Spleen (tissue), 11 donors: ENCODE data around the gene GRK7. TPM values are rescaled to one million over a fixed set of nuclear protein-coding genes. Genes with fewer than 3 reads are reported as not detected.
A peak's percentile ranks its signal among the peaks of the same experiment; 100 is the strongest.

Source experiments
- DNase-seq: peaks from one replicate; pipeline ENCODE4 v3.0.0-alpha.2; 2020
- H3K27ac ChIP-seq, 8 donors: fragments of 200-600 bp; sonication (generic) in 7 of 8; 1 replicate in 4 of 8; 2 replicates in 4 of 8; pipeline versions ENCODE4 v1.5.0 to v1.8.0; 2016 to 2021; ENCODE audit warnings: inconsistent platforms in 4 of 8, mild to moderate bottlenecking in 4 of 8, moderate library complexity in 1 of 8
- H3K27me3 ChIP-seq, 7 donors: fragments of 200-600 bp; sonication (generic) in 6 of 7; replicated peaks in 1 of 7; 1 replicate in 4 of 7; 2 replicates in 3 of 7; pipeline versions ENCODE4 v1.5.0 to v1.8.0; 2016 to 2021; ENCODE audit warnings: inconsistent platforms in 3 of 7, mild to moderate bottlenecking in 1 of 7
- H3K36me3 ChIP-seq, 6 donors: fragments of 200-600 bp; sonication (generic) in 5 of 6; 1 replicate in 4 of 6; 2 replicates in 2 of 6; pipeline versions ENCODE4 v1.5.0 to v1.8.0; 2016 to 2021; ENCODE audit warnings: inconsistent platforms in 2 of 6
- H3K4me1 ChIP-seq, 6 donors: fragments of 200-600 bp; sonication (generic) in 5 of 6; 1 replicate in 3 of 6; 2 replicates in 3 of 6; pipeline versions ENCODE4 v1.5.0 to v1.8.0; 2016 to 2021; ENCODE audit warnings: inconsistent platforms in 3 of 6
- H3K4me3 ChIP-seq, 8 donors: fragments of 200-600 bp; sonication (generic) in 7 of 8; 1 replicate in 4 of 8; 2 replicates in 4 of 8; pipeline versions ENCODE4 v1.5.0 to v1.8.0; 2016 to 2021; ENCODE audit warnings: inconsistent platforms in 4 of 8, mild to moderate bottlenecking in 4 of 8, moderate library complexity in 2 of 8
- H3K9me3 ChIP-seq, 8 donors: fragments of 200-600 bp; sonication (generic) in 7 of 8; 1 replicate in 4 of 8; 2 replicates in 4 of 8; pipeline versions ENCODE4 v1.5.0 to v1.8.0; 2016 to 2021; ENCODE audit warnings: inconsistent platforms in 4 of 8
- POLR2A ChIP-seq, 3 donors: fragments of 450-650 bp; IDR thresholded peaks; one replicate each; pipeline ENCODE4 v1.5.1; 2017; ENCODE audit warnings: antibody characterized with exemption in 3 of 3, mild to moderate bottlenecking in 1 of 3
- POLR2AphosphoS5 ChIP-seq, 3 donors: sonication (generic); formaldehyde crosslinking; IDR thresholded peaks; one replicate each; pipeline ENCODE4 v1.5.1; 2017; ENCODE audit warnings: antibody characterized with exemption in 3 of 3
- WGBS, 5 donors: extraction: QIAGEN DNeasy Blood & Tissue Kit in 3 of 5; methylation state at CpG; one replicate each; pipeline versions ENCODE4 v1.1.5 to v1.1.7; 2013 to 2018; 5-methylcytosine and 5-hydroxymethylcytosine counted together
- intact Hi-C: fragments of 100-400 bp; cut with DNase I; formaldehyde crosslinking; loops from one replicate; pipeline ENCODE4 v1.15.0; 2023; ENCODE audit warnings: low total_unique reads
- polyA plus RNA-seq, 3 donors: library from polyadenylated mRNA; stranded (reverse); fragments of 200-250 nt; gene quantifications; one replicate each; pipeline ENCODE4 v1.2.1, GENCODE V29; 2013
- total RNA-seq, 7 donors: library from RNA; depleted of rRNA in 3 of 7; stranded (reverse); fragments of >200 nt in 3 of 7; fragmentation: NEBNext Ultra II Directional in 4 of 7; extraction: Animal tissue kit (Norgen Biotek cat#: 25700) in 4 of 7; gene quantifications; one replicate each; pipeline versions ENCODE4 v1.1.0 to v1.2.1, GENCODE V29; 2016 to 2021
- TF ChIP-seq, protein P1 (sequence below), 11 experiments: fragments of 200-600 bp in 7 of 11; fragments of 450-650 bp in 4 of 11; sonication (generic) in 4 of 11; IDR thresholded peaks in 8 of 11; conservative IDR thresholded peaks in 3 of 11; 1 replicate in 7 of 11; 2 replicates in 4 of 11; pipeline versions ENCODE4 v1.4.0 to v1.8.0; 2016 to 2021; ENCODE audit warnings: antibody characterized with exemption in 11 of 11, inconsistent platforms in 4 of 11, mild to moderate bottlenecking in 1 of 11
- donor health status: healthy with polysubstance abuse.
- donor health status: DM: no; HTN: no; CAD: no; lungs with moderate emphysema.
- donor health status: DM: no; HTN: no; CAD: no.
- donor health status: Bipolar disorder and iron deficiency.
- donor health status: healthy.
- donor health status: DM: no; HTN: no; CAD: no.
- donor health status: DM: yes; HTN: yes; CAD: no.

Gene GRK7
- total and polyA plus RNA-seq, 10 donors, result 0.02 to 0.26 (median 0.14) TPM; not detected in 5

- no peaks in the 10 kb centered on the region for H3K9me3 ChIP-seq
- H3K36me3 ChIP-seq, result no peaks in the 10 kb centered on the region
- H3K27ac ChIP-seq, result no peak overlapping the region
- intact Hi-C loops, result loop anchor here (10.0 kb wide), 1 partner anchor 82 kb away; the partner anchor contains the start of gene ATP1B3
- no peak for DNase-seq
- H3K4me1 ChIP-seq, result peaks cover 11 to 35% (median 19%) of the 10 kb centered on the region in 6 donors
- H3K27me3 ChIP-seq, result no peaks in the 10 kb centered on the region
- WGBS, 5 donors, result 88 to 100% (median 100%) methylated on average over 1 of the region's 1 CpG
- TF ChIP-seq POLR2A (IDR thresholded peaks at IDR 0.05) (no peak), POLR2AphosphoS5 (IDR thresholded peaks at IDR 0.05) (no peak)
- TF ChIP-seq, protein P1, sequence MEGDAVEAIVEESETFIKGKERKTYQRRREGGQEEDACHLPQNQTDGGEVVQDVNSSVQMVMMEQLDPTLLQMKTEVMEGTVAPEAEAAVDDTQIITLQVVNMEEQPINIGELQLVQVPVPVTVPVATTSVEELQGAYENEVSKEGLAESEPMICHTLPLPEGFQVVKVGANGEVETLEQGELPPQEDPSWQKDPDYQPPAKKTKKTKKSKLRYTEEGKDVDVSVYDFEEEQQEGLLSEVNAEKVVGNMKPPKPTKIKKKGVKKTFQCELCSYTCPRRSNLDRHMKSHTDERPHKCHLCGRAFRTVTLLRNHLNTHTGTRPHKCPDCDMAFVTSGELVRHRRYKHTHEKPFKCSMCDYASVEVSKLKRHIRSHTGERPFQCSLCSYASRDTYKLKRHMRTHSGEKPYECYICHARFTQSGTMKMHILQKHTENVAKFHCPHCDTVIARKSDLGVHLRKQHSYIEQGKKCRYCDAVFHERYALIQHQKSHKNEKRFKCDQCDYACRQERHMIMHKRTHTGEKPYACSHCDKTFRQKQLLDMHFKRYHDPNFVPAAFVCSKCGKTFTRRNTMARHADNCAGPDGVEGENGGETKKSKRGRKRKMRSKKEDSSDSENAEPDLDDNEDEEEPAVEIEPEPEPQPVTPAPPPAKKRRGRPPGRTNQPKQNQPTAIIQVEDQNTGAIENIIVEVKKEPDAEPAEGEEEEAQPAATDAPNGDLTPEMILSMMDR (IDR thresholded peaks at IDR 0.05 in 8 of 11, conservative IDR thresholded peaks at IDR 0.05 in 3 of 11), result no peak
- H3K4me3 ChIP-seq, result no peak overlapping the region
Observed at GRCh38 chr3:141792495-141792894, 29.3 kb downstream of the GRK7 start.

GRCh38 chr3:141793476-141794260 is 30.5 kb downstream of the GRK7 start:
- no peak for DNase-seq
- Histone ChIP-seq H3K9me3 (no peaks in the 10 kb centered on the region), H3K4me1 (peaks cover 18 to 47% (median 29%) of the 10 kb centered on the region in 6 donors), H3K27me3 (no peaks in the 10 kb centered on the region), H3K27ac (no peak overlapping the region), H3K36me3 (no peaks in the 10 kb centered on the region), H3K4me3 (no peak overlapping the region)
- WGBS, 5 donors, result 93 to 97% (median 94%) methylated on average over 8 of the region's 8 CpGs
- TF ChIP-seq POLR2A (IDR thresholded peaks at IDR 0.05) (no peak), POLR2AphosphoS5 (IDR thresholded peaks at IDR 0.05) (no peak)
- TF ChIP-seq, protein P1 (IDR thresholded peaks at IDR 0.05 in 8 of 11, conservative IDR thresholded peaks at IDR 0.05 in 3 of 11), result no peak
- intact Hi-C loops, result loop anchor here (10.0 kb wide), 1 partner anchor 81 kb away; the partner anchor contains the start of gene ATP1B3

- no peak for TF ChIP-seq POLR2A (IDR thresholded peaks at IDR 0.05)
- no peak for TF ChIP-seq POLR2AphosphoS5 (IDR thresholded peaks at IDR 0.05)
- TF ChIP-seq, protein P1 (IDR thresholded peaks at IDR 0.05 in 8 of 11, conservative IDR thresholded peaks at IDR 0.05 in 3 of 11), result no peak
- H3K9me3 ChIP-seq, result no peaks in the 10 kb centered on the region
- no peak for DNase-seq
- H3K27ac ChIP-seq, result peak overlapping the region in 1 of 8 donors; percentile 88
- no peaks in the 10 kb centered on the region for H3K36me3 ChIP-seq
- no peaks in the 10 kb centered on the region for H3K27me3 ChIP-seq
- peaks cover 18 to 52% (median 30%) of the 10 kb centered on the region in 6 donors for H3K4me1 ChIP-seq
- WGBS, 5 donors, result 59 to 82% (median 73%) methylated on average over 4 of the region's 4 CpGs
- intact Hi-C loops, result loop anchor here (10.0 kb wide), 1 partner anchor 80 kb away; the partner anchor contains the start of gene ATP1B3
- no peak overlapping the region for H3K4me3 ChIP-seq
Observed at GRCh38 chr3:141795276-141795675, 32.1 kb downstream of the GRK7 start.

DNA sequence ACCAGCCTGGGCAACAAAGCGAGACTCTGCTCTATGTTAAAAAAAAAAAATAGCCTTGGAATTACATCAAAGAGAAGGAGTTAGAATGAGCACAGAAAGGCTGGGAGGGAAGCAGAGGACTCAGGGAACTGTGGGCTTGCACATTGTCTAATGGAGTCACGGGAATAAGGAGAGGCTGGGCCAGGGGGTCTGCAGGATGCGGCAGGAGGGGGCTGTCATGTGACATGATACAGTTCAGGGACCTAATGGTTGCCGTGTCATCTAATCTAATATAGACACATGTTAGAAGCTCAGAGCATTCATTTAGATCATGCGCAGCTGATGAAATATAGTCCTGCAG is 32.5 kb downstream of the GRK7 start:
- WGBS, 5 donors, result 65 to 80% (median 72%) methylated on average over 5 of the region's 5 CpGs
- H3K4me1 ChIP-seq, result peaks cover 18 to 52% (median 30%) of the 10 kb centered on the region in 6 donors
- intact Hi-C loops, result loop anchor here (10.0 kb wide), 1 partner anchor 79 kb away; the partner anchor contains the start of gene ATP1B3
- H3K27ac ChIP-seq, result peak overlapping the region in 4 of 8 donors; percentile 80 to 91 (median 88)
- no peaks in the 10 kb centered on the region for H3K27me3 ChIP-seq
- no peak overlapping the region for H3K4me3 ChIP-seq
- peaks cover 0 to 2% (median 0%) of the 10 kb centered on the region in 8 donors for H3K9me3 ChIP-seq
- no peaks in the 10 kb centered on the region for H3K36me3 ChIP-seq
- TF ChIP-seq POLR2A (IDR thresholded peaks at IDR 0.05) (no peak), POLR2AphosphoS5 (IDR thresholded peaks at IDR 0.05) (no peak)
- TF ChIP-seq, protein P1 (IDR thresholded peaks at IDR 0.05 in 8 of 11, conservative IDR thresholded peaks at IDR 0.05 in 3 of 11), result no peak
- no peak for DNase-seq
